ENCODE results near the gene EFHD2.

GRCh38 chr1:15399710-15400109 is 10.0 kb upstream of the EFHD2 start:
- TF ChIP-seq POLR2A (IDR thresholded peaks at IDR 0.05) (no peak), CTCF (IDR thresholded peaks at IDR 0.05) (no peak), POLR2AphosphoS5 (IDR thresholded peaks at IDR 0.05) (no peak)

Data from prostate gland (tissue), 2 donors.